Stimulated activated CD4-positive, alpha-beta T cell treated with anti-CD3 and anti-CD28 coated beads, Interleukin-1b, Interleukin-23, amount 100 ng/mL, for 24 hours (primary cell): ENCODE results near the gene SPINK7.

Experiments used
- DNase-seq, 4 experiments: peaks; one replicate each; pipeline ENCODE4 v3.0.0-alpha.2; 2020; ENCODE audit warnings: low read depth in 4 of 4, low spot score in 1 of 4

SPINK7 gene

DNA sequence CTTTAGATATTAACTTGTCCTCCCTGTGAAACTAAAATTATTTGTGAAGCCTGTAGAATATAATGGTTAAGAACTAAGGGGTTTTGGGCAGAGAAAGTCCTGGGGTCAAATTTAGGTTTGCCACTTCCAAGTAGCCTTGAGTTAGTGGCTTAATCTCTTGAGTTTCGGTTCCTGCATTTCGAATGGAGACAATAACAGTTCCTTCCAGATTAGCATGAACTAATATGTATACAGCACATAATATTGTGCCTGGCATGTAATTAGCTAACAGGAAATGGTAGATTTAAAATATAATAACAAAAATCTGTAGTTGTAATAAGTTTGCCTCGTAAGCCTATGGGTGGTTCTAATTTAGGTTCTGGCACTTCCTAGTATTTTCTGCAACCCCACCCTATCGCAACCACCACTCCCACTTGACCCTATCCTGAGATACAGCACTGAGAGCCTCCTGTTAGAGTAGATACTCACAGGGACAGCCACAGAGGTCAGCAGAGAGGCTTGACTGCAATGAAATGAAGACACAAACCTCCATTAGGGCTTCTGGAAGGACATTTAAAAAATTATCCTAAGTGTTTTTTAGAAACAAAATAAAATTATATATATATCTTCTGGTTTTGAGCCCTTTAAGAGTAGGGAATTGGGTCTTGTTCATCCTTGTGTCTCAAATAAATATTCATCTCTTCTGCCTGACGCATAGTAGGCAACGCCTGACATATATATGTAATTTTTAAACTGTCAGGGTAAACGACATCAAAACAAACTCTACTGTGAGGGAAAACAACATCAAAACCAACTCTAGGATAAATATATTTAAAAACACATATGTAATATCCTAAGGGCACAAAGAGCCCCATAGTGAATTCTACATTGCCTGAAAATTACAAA is 31.6 kb downstream of the SPINK7 start:
- DNase-seq, result no peak

- DNase-seq, result no peak
These were observed 35.5 kb downstream of the SPINK7 start for GRCh38 chr5:148347706-148348105.

DNA sequence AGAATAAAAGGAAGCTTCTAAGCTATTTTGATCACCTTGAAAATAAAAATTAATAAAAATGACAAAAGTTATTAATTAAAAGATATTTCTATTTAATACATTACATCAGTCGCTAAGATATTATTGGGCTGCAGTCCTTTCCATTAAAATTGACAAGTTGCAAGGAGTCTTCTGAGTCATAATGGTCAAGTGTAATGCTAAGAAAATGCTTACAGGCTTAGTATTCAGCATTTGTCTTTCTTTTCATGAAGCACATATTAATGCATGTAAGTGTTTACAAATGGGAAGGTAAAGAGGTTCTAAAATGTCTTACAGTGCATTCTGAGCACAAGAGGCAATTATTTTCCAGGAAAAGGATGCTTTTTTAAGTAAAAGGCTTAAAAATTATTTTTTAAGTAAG is 40.5 kb downstream of the SPINK7 start:
- no peak for DNase-seq

DNA sequence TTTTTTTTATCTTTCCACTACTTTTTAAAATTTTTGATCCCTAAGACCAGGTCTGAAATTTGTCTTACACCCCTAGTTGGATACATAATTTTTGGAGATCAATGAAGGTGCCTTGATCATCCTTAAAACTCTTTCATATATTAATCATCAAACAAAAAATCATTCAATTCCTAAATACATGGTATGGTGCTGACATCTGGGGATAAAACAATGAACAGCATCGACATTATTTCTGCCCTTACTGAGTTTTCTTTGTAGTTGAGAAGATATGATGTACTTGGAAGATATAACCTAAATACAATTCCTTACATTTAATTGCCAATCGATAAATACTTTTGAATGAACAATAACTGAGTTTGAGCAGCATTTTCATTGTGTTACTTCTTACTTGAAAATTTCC is 41.4 kb downstream of the SPINK7 start:
- no peak for DNase-seq

DNA sequence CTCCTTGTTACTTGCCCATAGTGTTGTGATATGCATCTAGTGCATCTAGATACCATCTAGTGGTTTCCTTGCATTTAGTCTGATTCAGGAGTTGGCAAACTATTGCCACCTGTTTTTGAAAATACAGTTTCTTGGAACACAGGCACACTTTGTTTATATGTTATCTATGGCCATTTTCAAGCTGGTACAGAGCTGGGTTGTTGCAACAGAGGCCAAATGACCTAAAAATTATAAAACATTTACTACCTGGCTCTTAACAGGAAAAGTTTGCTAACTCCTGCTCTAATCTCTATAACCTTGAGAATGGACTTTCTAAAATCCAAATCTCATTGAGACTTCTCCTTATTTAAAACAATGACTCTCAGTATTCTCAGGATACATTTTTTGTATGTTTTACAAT is 52.1 kb downstream of the SPINK7 start:
- DNase-seq, result no peak
